Fibroblast of lung (primary cell): Measurements from ENCODE around the gene ITLN1.

Experiments used
- CTCF ChIP-seq, 2 donors: IDR thresholded peaks in 1 of 2; conservative IDR thresholded peaks in 1 of 2; 1 replicate in 1 of 2; 2 replicates in 1 of 2; pipeline ENCODE4 v1.5.1; 2011 to 2012; ENCODE audit warnings: low read length in 2 of 2, control low read depth in 1 of 2, inconsistent platforms in 1 of 2, low read depth in 1 of 2, mild to moderate bottlenecking in 1 of 2
- EZH2 ChIP-seq: IDR thresholded peaks from 2 replicates; pipeline ENCODE4 v1.5.1; 2012; ENCODE audit warnings: low read length, control low read depth, mild to moderate bottlenecking; ENCODE audit errors: missing control alignments

GRCh38 chr1:160826546-160826945, 58.4 kb downstream of the ITLN1 start:
- no peak for TF ChIP-seq CTCF (conservative IDR thresholded peaks at IDR 0.05 in 1 of 2, IDR thresholded peaks at IDR 0.05 in 1 of 2; ENCODE audit: low read depth in 1 of 2, low read length in 2 of 2)
- TF ChIP-seq EZH2, result no peak
